A549 (cell line): ENCODE data around the gene ASB2.

ENCODE experiments used
- CHD2 ChIP-seq: fragments of 150-350 bp; IDR thresholded peaks from 2 replicates; pipeline ENCODE4 v1.6.1; 2014; ENCODE audit warnings: low read length; ENCODE audit not compliant: partially characterized antibody
- EP300 ChIP-seq, 2 experiments: fragments of >200 bp; sonication (Bioruptor Twin); formaldehyde crosslinking; IDR thresholded peaks; 2 replicates in 1 of 2; 3 replicates in 1 of 2; pipeline ENCODE4 v1.6.1; 2016 to 2017
- JUN ChIP-seq, 2 experiments: fragments of >200 bp; sonication (Bioruptor Twin); formaldehyde crosslinking; IDR thresholded peaks; 2 replicates in 1 of 2; 3 replicates in 1 of 2; pipeline ENCODE4 v1.6.1; 2016 to 2017
- POLR2A ChIP-seq: IDR thresholded peaks from 2 replicates; pipeline ENCODE4 v1.6.1; 2012; ENCODE audit warnings: mild to moderate bottlenecking, low read length
- TF ChIP-seq, protein P1 (sequence below): fragments of >200 bp; sonication (Bioruptor Twin); formaldehyde crosslinking; IDR thresholded peaks from 3 replicates; pipeline ENCODE4 v1.5.1; 2016

GRCh38 chr14:94003397-94003796, 27.0 kb upstream of the ASB2 start:
- TF ChIP-seq EP300 (IDR thresholded peaks at IDR 0.05), result no peak
- TF ChIP-seq, protein P1, sequence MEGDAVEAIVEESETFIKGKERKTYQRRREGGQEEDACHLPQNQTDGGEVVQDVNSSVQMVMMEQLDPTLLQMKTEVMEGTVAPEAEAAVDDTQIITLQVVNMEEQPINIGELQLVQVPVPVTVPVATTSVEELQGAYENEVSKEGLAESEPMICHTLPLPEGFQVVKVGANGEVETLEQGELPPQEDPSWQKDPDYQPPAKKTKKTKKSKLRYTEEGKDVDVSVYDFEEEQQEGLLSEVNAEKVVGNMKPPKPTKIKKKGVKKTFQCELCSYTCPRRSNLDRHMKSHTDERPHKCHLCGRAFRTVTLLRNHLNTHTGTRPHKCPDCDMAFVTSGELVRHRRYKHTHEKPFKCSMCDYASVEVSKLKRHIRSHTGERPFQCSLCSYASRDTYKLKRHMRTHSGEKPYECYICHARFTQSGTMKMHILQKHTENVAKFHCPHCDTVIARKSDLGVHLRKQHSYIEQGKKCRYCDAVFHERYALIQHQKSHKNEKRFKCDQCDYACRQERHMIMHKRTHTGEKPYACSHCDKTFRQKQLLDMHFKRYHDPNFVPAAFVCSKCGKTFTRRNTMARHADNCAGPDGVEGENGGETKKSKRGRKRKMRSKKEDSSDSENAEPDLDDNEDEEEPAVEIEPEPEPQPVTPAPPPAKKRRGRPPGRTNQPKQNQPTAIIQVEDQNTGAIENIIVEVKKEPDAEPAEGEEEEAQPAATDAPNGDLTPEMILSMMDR, result no peak
- no peak for TF ChIP-seq JUN (IDR thresholded peaks at IDR 0.05)
- no peak for TF ChIP-seq POLR2A
- no peak for TF ChIP-seq CHD2
